Endodermal cell (in vitro differentiated cells): ENCODE data around the gene GRIK4. TPM values are rescaled to one million over a fixed set of nuclear protein-coding genes. Genes with fewer than 3 reads are reported as not detected.

Source experiments
- DNase-seq: peaks from one replicate; pipeline ENCODE4 v3.0.0-alpha.2; 2017
- H3K27ac ChIP-seq: 2 replicates; pipeline ENCODE4 v1.5.1; 2013; ENCODE audit warnings: mild to moderate bottlenecking, low read depth, low read length, moderate library complexity
- H3K27me3 ChIP-seq: 2 replicates; pipeline ENCODE4 v1.6.1; 2013; ENCODE audit warnings: mild to moderate bottlenecking, low read length, moderate library complexity; ENCODE audit not compliant: insufficient read depth, control insufficient read depth, poor library complexity, severe bottlenecking
- H3K36me3 ChIP-seq: 2 replicates; pipeline ENCODE4 v1.7.0; 2013; ENCODE audit warnings: mild to moderate bottlenecking, low read length, moderate library complexity; ENCODE audit not compliant: control insufficient read depth, insufficient read depth
- H3K4me1 ChIP-seq: one replicate; pipeline ENCODE4 v1.7.0; 2013; ENCODE audit warnings: low read length; ENCODE audit not compliant: control insufficient read depth, insufficient read depth
- H3K4me3 ChIP-seq: 2 replicates; pipeline ENCODE4 v1.5.1; 2013; ENCODE audit warnings: mild to moderate bottlenecking, low read length, moderate library complexity
- H3K9ac ChIP-seq: 2 replicates; pipeline ENCODE4 v1.6.1; 2013; ENCODE audit warnings: mild to moderate bottlenecking, low read length, moderate library complexity; ENCODE audit not compliant: poor library complexity, severe bottlenecking; ENCODE audit errors: extremely low read depth
- H3K9me3 ChIP-seq: 2 replicates; pipeline ENCODE4 v1.6.1; 2013; ENCODE audit warnings: mild to moderate bottlenecking, low read length, moderate library complexity; ENCODE audit not compliant: control insufficient read depth
- H3K27ac Mint-ChIP-seq: 2 replicates; pipeline ENCODE4 v1.8.0; 2020; ENCODE audit warnings: mixed read lengths
- H3K27me3 Mint-ChIP-seq: 2 replicates; pipeline ENCODE4 v1.8.0; 2021; ENCODE audit warnings: mild to moderate bottlenecking, mixed read lengths; ENCODE audit not compliant: insufficient read depth
- H3K36me3 Mint-ChIP-seq: 2 replicates; pipeline ENCODE4 v1.8.0; 2020; ENCODE audit warnings: low read depth, mixed read lengths
- H3K4me1 Mint-ChIP-seq: 2 replicates; pipeline ENCODE4 v1.8.0; 2020; ENCODE audit warnings: mixed read lengths
- H3K4me3 Mint-ChIP-seq: 2 replicates; pipeline ENCODE4 v1.8.0; 2020; ENCODE audit warnings: mild to moderate bottlenecking, moderate library complexity, mixed read lengths
- H3K9me3 Mint-ChIP-seq: 2 replicates; pipeline ENCODE4 v1.8.0; 2020; ENCODE audit warnings: mild to moderate bottlenecking, mixed read lengths
- WGBS, 2 experiments: methylation state at CpG; one replicate each; pipeline versions ENCODE4 v1.1.5 to v1.1.7; 2013; ENCODE audit warnings: missing lambda C conversion rate in 2 of 2, mixed read lengths in 1 of 2; ENCODE audit not compliant: insufficient coverage in 1 of 2, insufficient read length in 1 of 2; 5-methylcytosine and 5-hydroxymethylcytosine counted together
- total RNA-seq, 2 donors: library from RNA; stranded (reverse); fragmentation: NEBNext Ultra II Directional in 1 of 2; extraction: Animal tissue kit (Norgen Biotek cat#: 25700) in 1 of 2; gene quantifications; 2 replicates in 1 of 2; 3 replicates in 1 of 2; pipeline ENCODE4 v1.2.1, GENCODE V29; 2021
- TF ChIP-seq, protein P1 (sequence below): fragments of 200-600 bp; sonication (generic); conservative IDR thresholded peaks from 2 replicates; pipeline ENCODE4 v1.5.0; 2021; ENCODE audit warnings: antibody characterized with exemption, mild to moderate bottlenecking

Gene GRIK4
- total RNA-seq, 2 donors from 2014 or later, result 1.7 to 3.5 TPM

- Mint-ChIP-seq H3K36me3 (no peaks in the 10 kb centered on the region), H3K4me3 (no peak overlapping the region), H3K4me1 (peaks cover 16% of the 10 kb centered on the region), H3K27ac (no peak overlapping the region), H3K9me3 (no peaks in the 10 kb centered on the region), H3K27me3 (peaks cover 21% of the 10 kb centered on the region)
- Histone ChIP-seq H3K36me3 (no peaks in the 10 kb centered on the region), H3K4me1 (no peaks in the 10 kb centered on the region), H3K9me3 (no peaks in the 10 kb centered on the region), H3K27me3 (peaks cover 15% of the 10 kb centered on the region), H3K27ac (no peak overlapping the region), H3K4me3 (no peak overlapping the region), H3K9ac (no peak overlapping the region)
- no peak for DNase-seq
- TF ChIP-seq, protein P1, sequence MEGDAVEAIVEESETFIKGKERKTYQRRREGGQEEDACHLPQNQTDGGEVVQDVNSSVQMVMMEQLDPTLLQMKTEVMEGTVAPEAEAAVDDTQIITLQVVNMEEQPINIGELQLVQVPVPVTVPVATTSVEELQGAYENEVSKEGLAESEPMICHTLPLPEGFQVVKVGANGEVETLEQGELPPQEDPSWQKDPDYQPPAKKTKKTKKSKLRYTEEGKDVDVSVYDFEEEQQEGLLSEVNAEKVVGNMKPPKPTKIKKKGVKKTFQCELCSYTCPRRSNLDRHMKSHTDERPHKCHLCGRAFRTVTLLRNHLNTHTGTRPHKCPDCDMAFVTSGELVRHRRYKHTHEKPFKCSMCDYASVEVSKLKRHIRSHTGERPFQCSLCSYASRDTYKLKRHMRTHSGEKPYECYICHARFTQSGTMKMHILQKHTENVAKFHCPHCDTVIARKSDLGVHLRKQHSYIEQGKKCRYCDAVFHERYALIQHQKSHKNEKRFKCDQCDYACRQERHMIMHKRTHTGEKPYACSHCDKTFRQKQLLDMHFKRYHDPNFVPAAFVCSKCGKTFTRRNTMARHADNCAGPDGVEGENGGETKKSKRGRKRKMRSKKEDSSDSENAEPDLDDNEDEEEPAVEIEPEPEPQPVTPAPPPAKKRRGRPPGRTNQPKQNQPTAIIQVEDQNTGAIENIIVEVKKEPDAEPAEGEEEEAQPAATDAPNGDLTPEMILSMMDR, result no peak
- WGBS, 2 experiments, result 83 to 89% methylated on average over 2 of the region's 2 CpGs
Measured at GRCh38 chr11:120608061-120608460, 96.5 kb downstream of the GRIK4 start.

- no peak overlapping the region for H3K27ac Mint-ChIP-seq
- peaks cover 15% of the 10 kb centered on the region for H3K27me3 ChIP-seq
- H3K36me3 ChIP-seq, result no peaks in the 10 kb centered on the region
- no peaks in the 10 kb centered on the region for H3K9me3 Mint-ChIP-seq
- H3K4me1 ChIP-seq, result peaks cover 5% of the 10 kb centered on the region
- WGBS, 2 experiments, result 37 to 72% methylated on average over 2 to 4 of the region's 4 CpGs
- H3K4me3 Mint-ChIP-seq, result no peak overlapping the region
- TF ChIP-seq, protein P1, result no peak
- peaks cover 23% of the 10 kb centered on the region for H3K27me3 Mint-ChIP-seq
- peak; percentile 69 for DNase-seq
- no peak overlapping the region for H3K9ac ChIP-seq
- no peak overlapping the region for H3K4me3 ChIP-seq
- H3K9me3 ChIP-seq, result no peaks in the 10 kb centered on the region
- H3K36me3 Mint-ChIP-seq, result no peaks in the 10 kb centered on the region
- H3K4me1 Mint-ChIP-seq, result peaks cover 24% of the 10 kb centered on the region
- H3K27ac ChIP-seq, result peak overlapping the region; percentile 57
Measured at GRCh38 chr11:120608760-120609211, 97.2 kb downstream of the GRIK4 start.

- H3K4me3 ChIP-seq, result no peak overlapping the region
- DNase-seq, result no peak
- TF ChIP-seq, protein P1, result no peak
- Mint-ChIP-seq H3K27ac (no peak overlapping the region), H3K36me3 (no peaks in the 10 kb centered on the region), H3K27me3 (peaks cover 36% of the 10 kb centered on the region), H3K4me3 (no peak overlapping the region), H3K9me3 (no peaks in the 10 kb centered on the region), H3K4me1 (peaks cover 28% of the 10 kb centered on the region)
- no peak overlapping the region for H3K27ac ChIP-seq
- H3K4me1 ChIP-seq, result peaks cover 5% of the 10 kb centered on the region
- no peaks in the 10 kb centered on the region for H3K36me3 ChIP-seq
- no peaks in the 10 kb centered on the region for H3K9me3 ChIP-seq
- H3K9ac ChIP-seq, result no peak overlapping the region
- WGBS, 2 experiments, result 84 to 100% methylated on average over 3 to 8 of the region's 8 CpGs
- H3K27me3 ChIP-seq, result peaks cover 15% of the 10 kb centered on the region
Measured at GRCh38 chr11:120610111-120610510, 98.6 kb downstream of the GRIK4 start.
